ENCODE results near the gene EXOSC5. TPM values are rescaled to one million over a fixed set of nuclear protein-coding genes. Genes with fewer than 3 reads are reported as not detected.
A peak's percentile ranks its signal among the peaks of the same experiment; 100 is the strongest.

The EXOSC5 gene
- total and polyA plus RNA-seq, 2 of the 13 experiments (the other 11 are each of a cell fraction or from before 2014, with no cell fraction given), result 24.1 to 26.5 TPM

DNA sequence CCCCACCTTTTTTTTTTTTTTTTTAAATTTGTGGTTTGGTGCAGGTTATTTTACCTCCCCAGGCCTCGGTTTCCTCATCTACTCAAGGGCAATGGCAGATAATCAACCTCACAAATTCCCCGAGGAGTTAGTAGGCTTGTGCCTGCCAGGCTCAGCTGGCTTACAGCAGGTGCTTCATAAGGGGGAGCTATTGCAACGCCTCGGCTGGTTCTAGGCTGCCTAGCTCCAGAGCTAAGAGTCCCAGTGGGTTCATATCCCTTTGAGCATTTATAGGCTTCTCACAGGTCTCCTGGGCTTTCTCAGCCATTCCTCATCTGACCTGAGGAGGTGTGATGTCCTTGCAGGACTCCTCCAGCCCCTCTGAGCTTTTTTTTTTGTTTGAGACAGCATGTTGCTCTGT, 11.1 kb upstream of the EXOSC5 start:
- Histone ChIP-seq H3K4me3 (replicated peaks in 1 of 3; ENCODE audit: insufficient read depth in 1 of 3, low read depth in 2 of 3, low read length in 3 of 3) (no peak overlapping the region), H3K27ac (ENCODE audit: extremely low read length, insufficient read depth, low read length) (no peak overlapping the region), H3K9ac (ENCODE audit: insufficient read depth, low read depth, low read length) (no peak overlapping the region), H2AFZ (ENCODE audit: low read length) (no peak overlapping the region), H3K4me2 (ENCODE audit: low read depth, low read length) (no peak overlapping the region), H3K9me3 (ENCODE audit: low read length) (no peaks in the 10 kb centered on the region), H4K20me1 (ENCODE audit: insufficient read depth, low read length) (no peaks in the 10 kb centered on the region), H3K79me2 (ENCODE audit: insufficient read depth, low read length) (no peaks in the 10 kb centered on the region), H3K36me3 (replicated peaks in 1 of 2; ENCODE audit: control insufficient read depth in 1 of 2, insufficient read depth in 2 of 2, low read length in 2 of 2) (peaks cover 2 to 3% of the 10 kb centered on the region in 2 experiments; a peak in 3 of 5 replicates), H3K4me1 (ENCODE audit: insufficient read depth, low read length) (peaks cover 30% of the 10 kb centered on the region), H3K27me3 (ENCODE audit: control insufficient read depth in 1 of 2, insufficient read depth in 2 of 2, low read length in 2 of 2) (no peaks in the 10 kb centered on the region)
- POLR2A ChIA-PET, result interaction anchor here (0.7 to 2.8 kb wide), 5 partner anchors 10 to 44 kb away, joined by 4 to 13 read pairs (median 8); partner anchors contain the start of genes B3GNT8 and B9D2
- in situ Hi-C loops (cut with HindIII; ENCODE audit: extremely low pct_ligation_motif_present, low pct_unique_long_range_greater_than_20kb), result no loop called here
- intact Hi-C loops (cut with micrococcal nuclease; ENCODE audit: unreplicated experiment), result no loop called here
- CTCF ChIA-PET (ENCODE audit: low intra/inter-chr PET ratio, low total read pairs), result no interaction called here
- 84% methylated on average over 4 of the region's 4 CpGs for WGBS (ENCODE audit: low lambda C conversion rate)
- DNase-seq (ENCODE audit: low spot score) (no peak), FAIRE-seq (no peak), ATAC-seq (peak; percentile 25; the same call in 2 of the 3 replicates)
- no TSS peak for BruUV-seq (replicated peaks)
- TF ChIP-seq RFXAP (CRISPR knock-in tag; IDR thresholded peaks at IDR 0.05; ENCODE audit: borderline replicate concordance), result no peak
- TF ChIP-seq SKI (IDR thresholded peaks at IDR 0.05; ENCODE audit: partially characterized antibody), result no peak
- peak; percentile 18; the same call in 1 of the 2 replicates for TF ChIP-seq STAG1 (CRISPR knock-in tag; IDR thresholded peaks at IDR 0.05)
- TF ChIP-seq ISL2 (CRISPR knock-in tag; IDR thresholded peaks at IDR 0.05), result no peak
- TF ChIP-seq FOSL1 (CRISPR knock-in tag; IDR thresholded peaks at IDR 0.05; ENCODE audit: borderline replicate concordance), result no peak
- TF ChIP-seq, protein P1, sequence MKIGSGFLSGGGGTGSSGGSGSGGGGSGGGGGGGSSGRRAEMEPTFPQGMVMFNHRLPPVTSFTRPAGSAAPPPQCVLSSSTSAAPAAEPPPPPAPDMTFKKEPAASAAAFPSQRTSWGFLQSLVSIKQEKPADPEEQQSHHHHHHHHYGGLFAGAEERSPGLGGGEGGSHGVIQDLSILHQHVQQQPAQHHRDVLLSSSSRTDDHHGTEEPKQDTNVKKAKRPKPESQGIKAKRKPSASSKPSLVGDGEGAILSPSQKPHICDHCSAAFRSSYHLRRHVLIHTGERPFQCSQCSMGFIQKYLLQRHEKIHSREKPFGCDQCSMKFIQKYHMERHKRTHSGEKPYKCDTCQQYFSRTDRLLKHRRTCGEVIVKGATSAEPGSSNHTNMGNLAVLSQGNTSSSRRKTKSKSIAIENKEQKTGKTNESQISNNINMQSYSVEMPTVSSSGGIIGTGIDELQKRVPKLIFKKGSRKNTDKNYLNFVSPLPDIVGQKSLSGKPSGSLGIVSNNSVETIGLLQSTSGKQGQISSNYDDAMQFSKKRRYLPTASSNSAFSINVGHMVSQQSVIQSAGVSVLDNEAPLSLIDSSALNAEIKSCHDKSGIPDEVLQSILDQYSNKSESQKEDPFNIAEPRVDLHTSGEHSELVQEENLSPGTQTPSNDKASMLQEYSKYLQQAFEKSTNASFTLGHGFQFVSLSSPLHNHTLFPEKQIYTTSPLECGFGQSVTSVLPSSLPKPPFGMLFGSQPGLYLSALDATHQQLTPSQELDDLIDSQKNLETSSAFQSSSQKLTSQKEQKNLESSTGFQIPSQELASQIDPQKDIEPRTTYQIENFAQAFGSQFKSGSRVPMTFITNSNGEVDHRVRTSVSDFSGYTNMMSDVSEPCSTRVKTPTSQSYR (CRISPR knock-in tag; IDR thresholded peaks at IDR 0.05; ENCODE audit: borderline replicate concordance), result no peak
- no peak for TF ChIP-seq ELF4 (CRISPR knock-in tag; IDR thresholded peaks at IDR 0.05; ENCODE audit: borderline replicate concordance)
- TF ChIP-seq, protein P2, sequence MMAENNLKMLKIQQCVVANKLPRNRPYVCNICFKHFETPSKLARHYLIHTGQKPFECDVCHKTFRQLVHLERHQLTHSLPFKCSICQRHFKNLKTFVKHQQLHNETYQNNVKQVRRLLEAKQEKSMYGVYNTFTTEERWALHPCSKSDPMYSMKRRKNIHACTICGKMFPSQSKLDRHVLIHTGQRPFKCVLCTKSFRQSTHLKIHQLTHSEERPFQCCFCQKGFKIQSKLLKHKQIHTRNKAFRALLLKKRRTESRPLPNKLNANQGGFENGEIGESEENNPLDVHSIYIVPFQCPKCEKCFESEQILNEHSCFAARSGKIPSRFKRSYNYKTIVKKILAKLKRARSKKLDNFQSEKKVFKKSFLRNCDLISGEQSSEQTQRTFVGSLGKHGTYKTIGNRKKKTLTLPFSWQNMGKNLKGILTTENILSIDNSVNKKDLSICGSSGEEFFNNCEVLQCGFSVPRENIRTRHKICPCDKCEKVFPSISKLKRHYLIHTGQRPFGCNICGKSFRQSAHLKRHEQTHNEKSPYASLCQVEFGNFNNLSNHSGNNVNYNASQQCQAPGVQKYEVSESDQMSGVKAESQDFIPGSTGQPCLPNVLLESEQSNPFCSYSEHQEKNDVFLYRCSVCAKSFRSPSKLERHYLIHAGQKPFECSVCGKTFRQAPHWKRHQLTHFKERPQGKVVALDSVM (CRISPR knock-in tag; IDR thresholded peaks at IDR 0.05), result no peak
- TF ChIP-seq, protein P3, sequence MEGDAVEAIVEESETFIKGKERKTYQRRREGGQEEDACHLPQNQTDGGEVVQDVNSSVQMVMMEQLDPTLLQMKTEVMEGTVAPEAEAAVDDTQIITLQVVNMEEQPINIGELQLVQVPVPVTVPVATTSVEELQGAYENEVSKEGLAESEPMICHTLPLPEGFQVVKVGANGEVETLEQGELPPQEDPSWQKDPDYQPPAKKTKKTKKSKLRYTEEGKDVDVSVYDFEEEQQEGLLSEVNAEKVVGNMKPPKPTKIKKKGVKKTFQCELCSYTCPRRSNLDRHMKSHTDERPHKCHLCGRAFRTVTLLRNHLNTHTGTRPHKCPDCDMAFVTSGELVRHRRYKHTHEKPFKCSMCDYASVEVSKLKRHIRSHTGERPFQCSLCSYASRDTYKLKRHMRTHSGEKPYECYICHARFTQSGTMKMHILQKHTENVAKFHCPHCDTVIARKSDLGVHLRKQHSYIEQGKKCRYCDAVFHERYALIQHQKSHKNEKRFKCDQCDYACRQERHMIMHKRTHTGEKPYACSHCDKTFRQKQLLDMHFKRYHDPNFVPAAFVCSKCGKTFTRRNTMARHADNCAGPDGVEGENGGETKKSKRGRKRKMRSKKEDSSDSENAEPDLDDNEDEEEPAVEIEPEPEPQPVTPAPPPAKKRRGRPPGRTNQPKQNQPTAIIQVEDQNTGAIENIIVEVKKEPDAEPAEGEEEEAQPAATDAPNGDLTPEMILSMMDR (CRISPR knock-in tag; IDR thresholded peaks at IDR 0.05), result peak; percentile 17; the same call in 1 of the 2 replicates
- no peak for TF ChIP-seq MTA3 (CRISPR knock-in tag; IDR thresholded peaks at IDR 0.05)
